Smooth muscle cell (in vitro differentiated cells): Measurements from ENCODE around the gene KCNA10. TPM values are rescaled to one million over a fixed set of nuclear protein-coding genes. Genes with fewer than 3 reads are reported as not detected.

Experiments
- DNase-seq: peaks from one replicate; lab custom pipeline; 2025; ENCODE audit not compliant: unreplicated experiment; lab: John Stamatoyannopoulos, UW
- H2AFZ ChIP-seq: fragments of 200-600 bp; sonication (generic); 2 replicates; pipeline ENCODE4 v1.6.0; 2016; ENCODE audit warnings: antibody characterized with exemption, low read depth, mild to moderate bottlenecking
- H3F3A ChIP-seq: fragments of 200-600 bp; sonication (generic); 2 replicates; pipeline ENCODE4 v1.6.0; 2017; ENCODE audit warnings: antibody characterized with exemption, low read depth
- H3K27ac ChIP-seq: fragments of 200-600 bp; sonication (generic); 2 replicates; pipeline ENCODE4 v1.5.1; 2016; ENCODE audit warnings: low read depth, mild to moderate bottlenecking
- H3K27me3 ChIP-seq: fragments of 200-600 bp; sonication (generic); 2 replicates; pipeline ENCODE4 v1.6.1; 2016; ENCODE audit warnings: low read depth, mild to moderate bottlenecking
- H3K36me3 ChIP-seq: fragments of 200-600 bp; sonication (generic); 2 replicates; pipeline ENCODE4 v1.5.1; 2016; ENCODE audit warnings: low read depth
- H3K4me1 ChIP-seq: fragments of 200-600 bp; sonication (generic); 2 replicates; pipeline ENCODE4 v1.5.1; 2016; ENCODE audit warnings: low read depth
- H3K4me2 ChIP-seq: fragments of 200-600 bp; sonication (generic); 2 replicates; pipeline ENCODE4 v1.6.0; 2016; ENCODE audit warnings: mild to moderate bottlenecking
- H3K4me3 ChIP-seq: fragments of 200-600 bp; sonication (generic); 2 replicates; pipeline ENCODE4 v1.5.1; 2016; ENCODE audit warnings: mild to moderate bottlenecking
- H3K79me2 ChIP-seq: fragments of 200-600 bp; sonication (generic); 2 replicates; pipeline ENCODE4 v1.6.0; 2016; ENCODE audit warnings: low read depth, mild to moderate bottlenecking
- H3K9ac ChIP-seq: fragments of 200-600 bp; sonication (generic); 2 replicates; pipeline ENCODE4 v1.6.0; 2016; ENCODE audit warnings: low read depth
- H3K9me3 ChIP-seq: fragments of 200-600 bp; sonication (generic); replicated peaks from 2 replicates; pipeline ENCODE4 v1.5.1; 2016; ENCODE audit warnings: low read depth
- H4K20me1 ChIP-seq: fragments of 200-600 bp; sonication (generic); 2 replicates; pipeline ENCODE4 v1.6.0; 2016; ENCODE audit warnings: low read depth
- CTCF ChIP-seq: fragments of 200-600 bp; sonication (generic); IDR thresholded peaks from 2 replicates; pipeline ENCODE4 v1.5.1; 2017; ENCODE audit warnings: borderline replicate concordance, mild to moderate bottlenecking, antibody characterized with exemption; ENCODE audit not compliant: insufficient read depth, poor library complexity, severe bottlenecking
- WGBS: methylation state at CpG from one replicate; pipeline ENCODE4 v1.1.7; 2016; ENCODE audit warnings: low lambda C conversion rate; 5-methylcytosine and 5-hydroxymethylcytosine counted together
- polyA plus RNA-seq: library from polyadenylated mRNA; unstranded; fragments of >200 nt; fragmentation: Nextera tagmentation; extraction: Ambion mirVana; gene quantifications from 2 replicates; pipeline ENCODE4 v1.2.1, GENCODE V29; 2016
- total RNA-seq: library from RNA; depleted of rRNA; stranded (reverse); fragments of >200 nt; gene quantifications from 2 replicates; pipeline ENCODE4 v1.2.3, GENCODE V29; 2014

Gene KCNA10
- total and polyA plus RNA-seq, 2 experiments from 2014 or later: not detected

- H3K4me2 ChIP-seq: no peak overlapping the region
- no peak overlapping the region for H3K9ac ChIP-seq
- H3K79me2 ChIP-seq: no peaks in the 10 kb centered on the region
- H4K20me1 ChIP-seq: no peaks in the 10 kb centered on the region
- no peak overlapping the region for H2AFZ ChIP-seq
- H3F3A ChIP-seq: no peaks in the 10 kb centered on the region
- no peak overlapping the region for H3K4me3 ChIP-seq
- 79% methylated on average over 3 of the region's 3 CpGs for WGBS
- no peaks in the 10 kb centered on the region for H3K9me3 ChIP-seq
- H3K36me3 ChIP-seq: no peaks in the 10 kb centered on the region
- no peak for DNase-seq
- H3K27me3 ChIP-seq: peaks cover 33% of the 10 kb centered on the region
- no peak for TF ChIP-seq CTCF
- H3K27ac ChIP-seq: no peak overlapping the region
- H3K4me1 ChIP-seq: no peaks in the 10 kb centered on the region
Observed at GRCh38 chr1:110544753-110545152, 25.8 kb upstream of the KCNA10 start.

- H3F3A ChIP-seq: no peaks in the 10 kb centered on the region
- no peak overlapping the region for H2AFZ ChIP-seq
- 52% methylated on average over 4 of the region's 4 CpGs for WGBS
- no peak overlapping the region for H3K9ac ChIP-seq
- no peaks in the 10 kb centered on the region for H4K20me1 ChIP-seq
- H3K27me3 ChIP-seq: peaks cover 31% of the 10 kb centered on the region
- TF ChIP-seq CTCF: no peak
- no peaks in the 10 kb centered on the region for H3K36me3 ChIP-seq
- no peaks in the 10 kb centered on the region for H3K79me2 ChIP-seq
- no peak overlapping the region for H3K4me3 ChIP-seq
- no peak for DNase-seq
- H3K9me3 ChIP-seq: no peaks in the 10 kb centered on the region
- no peak overlapping the region for H3K4me2 ChIP-seq
- no peaks in the 10 kb centered on the region for H3K4me1 ChIP-seq
- H3K27ac ChIP-seq: no peak overlapping the region
Observed at GRCh38 chr1:110542725-110543124, 23.8 kb upstream of the KCNA10 start.

- WGBS: 30% methylated on average over 1 of the region's 1 CpG
- no peaks in the 10 kb centered on the region for H3K79me2 ChIP-seq
- H3K27ac ChIP-seq: no peak overlapping the region
- DNase-seq: no peak
- H2AFZ ChIP-seq: no peak overlapping the region
- no peaks in the 10 kb centered on the region for H3F3A ChIP-seq
- TF ChIP-seq CTCF: no peak
- H3K27me3 ChIP-seq: peaks cover 31% of the 10 kb centered on the region
- H3K4me3 ChIP-seq: no peak overlapping the region
- H4K20me1 ChIP-seq: no peaks in the 10 kb centered on the region
- no peak overlapping the region for H3K4me2 ChIP-seq
- no peaks in the 10 kb centered on the region for H3K9me3 ChIP-seq
- no peak overlapping the region for H3K9ac ChIP-seq
- no peaks in the 10 kb centered on the region for H3K4me1 ChIP-seq
- no peaks in the 10 kb centered on the region for H3K36me3 ChIP-seq
Observed at GRCh38 chr1:110541906-110542395, 23.0 kb upstream of the KCNA10 start.
